Liver (tissue), 9 donors: Measurements from ENCODE around the gene LASP1. TPM values are rescaled to one million over a fixed set of nuclear protein-coding genes. Genes with fewer than 3 reads are reported as not detected.

Experiments used
- DNase-seq: peaks from one replicate; pipeline ENCODE4 v3.0.0-alpha.2; 2017; ENCODE audit warnings: low spot score
- H3K27ac ChIP-seq, 2 donors: one replicate each; pipeline ENCODE4 v1.7.0; 2013; ENCODE audit warnings: inconsistent platforms in 2 of 2, low read length in 2 of 2, control low read depth in 1 of 2, low read depth in 1 of 2, mild to moderate bottlenecking in 1 of 2
- H3K27me3 ChIP-seq, 4 donors: one replicate each; pipeline versions ENCODE4 v1.6.1 to v1.7.0; 2013; ENCODE audit warnings: low read length in 3 of 4, inconsistent platforms in 1 of 4, mild to moderate bottlenecking in 1 of 4, moderate library complexity in 1 of 4; ENCODE audit not compliant: control insufficient read depth in 4 of 4, insufficient read depth in 4 of 4
- H3K36me3 ChIP-seq, 4 donors: one replicate each; pipeline versions ENCODE4 v1.6.1 to v1.7.0; 2013; ENCODE audit warnings: low read length in 3 of 4, mild to moderate bottlenecking in 3 of 4, low read depth in 1 of 4, moderate library complexity in 1 of 4; ENCODE audit not compliant: control insufficient read depth in 4 of 4, insufficient read depth in 3 of 4
- H3K4me1 ChIP-seq, 4 donors: one replicate each; pipeline versions ENCODE4 v1.6.1 to v1.7.0; 2013; ENCODE audit warnings: low read length in 3 of 4, mild to moderate bottlenecking in 3 of 4, moderate library complexity in 1 of 4; ENCODE audit not compliant: control insufficient read depth in 4 of 4, insufficient read depth in 4 of 4
- H3K4me3 ChIP-seq, 3 donors: one replicate each; pipeline versions ENCODE4 v1.6.1 to v1.7.0; 2013; ENCODE audit warnings: low read length in 3 of 3, control low read depth in 1 of 3, low read depth in 1 of 3, mild to moderate bottlenecking in 1 of 3
- H3K9ac ChIP-seq, 2 donors: one replicate each; pipeline ENCODE4 v1.7.0; 2013; ENCODE audit warnings: low read length in 2 of 2, mild to moderate bottlenecking in 2 of 2, moderate library complexity in 2 of 2, control low read depth in 1 of 2, low read depth in 1 of 2
- H3K9me3 ChIP-seq, 4 donors: one replicate each; pipeline versions ENCODE4 v1.6.1 to v1.7.0; 2013; ENCODE audit warnings: low read length in 3 of 4; ENCODE audit not compliant: control insufficient read depth in 4 of 4
- EGR1 ChIP-seq, 2 donors: IDR thresholded peaks; 2 replicates each; pipeline ENCODE4 v1.6.1; 2016 to 2018; ENCODE audit warnings: antibody characterized with exemption in 2 of 2, low read depth in 2 of 2
- FOXA1 ChIP-seq: IDR thresholded peaks from 2 replicates; pipeline ENCODE4 v1.6.1; 2016; ENCODE audit warnings: antibody characterized with exemption
- FOXA2 ChIP-seq: IDR thresholded peaks from 2 replicates; pipeline ENCODE4 v1.6.1; 2016; ENCODE audit warnings: antibody characterized with exemption
- GABPA ChIP-seq, 2 donors: IDR thresholded peaks in 1 of 2; conservative IDR thresholded peaks in 1 of 2; 2 replicates each; pipeline ENCODE4 v1.6.1; 2016; ENCODE audit warnings: antibody characterized with exemption in 2 of 2, mild to moderate bottlenecking in 1 of 2, moderate library complexity in 1 of 2
- HNF4A ChIP-seq, 2 donors: conservative IDR thresholded peaks; 2 replicates each; pipeline ENCODE4 v1.6.1; 2016; ENCODE audit warnings: antibody characterized with exemption in 2 of 2, mild to moderate bottlenecking in 2 of 2
- HNF4G ChIP-seq: IDR thresholded peaks from 2 replicates; pipeline ENCODE4 v1.6.1; 2016; ENCODE audit warnings: antibody characterized with exemption
- JUND ChIP-seq, 2 donors: IDR thresholded peaks; 2 replicates each; pipeline ENCODE4 v1.6.1; 2016; ENCODE audit warnings: antibody characterized with exemption in 2 of 2
- NR2F2 ChIP-seq: IDR thresholded peaks from 2 replicates; pipeline ENCODE4 v1.6.1; 2016; ENCODE audit warnings: antibody characterized with exemption
- RAD21 ChIP-seq, 2 donors: IDR thresholded peaks; 2 replicates each; pipeline ENCODE4 v1.6.1; 2016; ENCODE audit warnings: antibody characterized with exemption in 2 of 2, mild to moderate bottlenecking in 2 of 2
- RXRA ChIP-seq, 2 donors: IDR thresholded peaks; 2 replicates each; pipeline ENCODE4 v1.6.1; 2017 to 2018; ENCODE audit warnings: antibody characterized with exemption in 2 of 2, mild to moderate bottlenecking in 1 of 2
- TAF1 ChIP-seq: conservative IDR thresholded peaks from 2 replicates; pipeline ENCODE4 v1.6.1; 2016; ENCODE audit warnings: antibody characterized with exemption, mild to moderate bottlenecking
- YY1 ChIP-seq: IDR thresholded peaks from 2 replicates; pipeline ENCODE4 v1.6.1; 2016; ENCODE audit warnings: antibody characterized with exemption, mild to moderate bottlenecking
- WGBS: extraction: QIAGEN DNeasy Blood & Tissue Kit; methylation state at CpG from one replicate; pipeline ENCODE4 v1.1.7; 2013; 5-methylcytosine and 5-hydroxymethylcytosine counted together
- polyA plus RNA-seq, 2 donors: library from polyadenylated mRNA; stranded (reverse) in 1 of 2; unstranded in 1 of 2; fragments of 200-250 nt in 1 of 2; fragments of >200 nt in 1 of 2; fragmentation: Nextera tagmentation in 1 of 2; extraction: Ambion mirVana in 1 of 2; gene quantifications; one replicate each; pipeline versions ENCODE4 v1.2.1 to v1.2.3, GENCODE V29; 2013 to 2015
- total RNA-seq, 2 donors: library from RNA; depleted of rRNA; stranded (reverse); fragments of >200 nt; gene quantifications; one replicate each; pipeline ENCODE4 v1.2.3, GENCODE V29; 2014
- TF ChIP-seq, protein P1 (sequence below): IDR thresholded peaks from 2 replicates; pipeline ENCODE4 v1.6.1; 2016; ENCODE audit warnings: antibody characterized with exemption
- TF ChIP-seq, protein P2 (sequence below): IDR thresholded peaks from 2 replicates; pipeline ENCODE4 v1.6.1; 2016; ENCODE audit warnings: antibody characterized with exemption
- TF ChIP-seq, protein P3 (sequence below): IDR thresholded peaks from 2 replicates; pipeline ENCODE4 v1.6.1; 2016; ENCODE audit warnings: antibody characterized with exemption
- TF ChIP-seq, protein P4 (sequence below): IDR thresholded peaks from 2 replicates; pipeline ENCODE4 v1.6.1; 2016; ENCODE audit warnings: antibody characterized with exemption, mild to moderate bottlenecking
- donor health status: healthy.
- donor health status: healthy.
- donor health status: healthy.
- donor health status: healthy.
- donor health status: healthy.

The LASP1 gene
- total and polyA plus RNA-seq, 4 donors: 18.2 to 77.7 (median 68.4) TPM

DNA sequence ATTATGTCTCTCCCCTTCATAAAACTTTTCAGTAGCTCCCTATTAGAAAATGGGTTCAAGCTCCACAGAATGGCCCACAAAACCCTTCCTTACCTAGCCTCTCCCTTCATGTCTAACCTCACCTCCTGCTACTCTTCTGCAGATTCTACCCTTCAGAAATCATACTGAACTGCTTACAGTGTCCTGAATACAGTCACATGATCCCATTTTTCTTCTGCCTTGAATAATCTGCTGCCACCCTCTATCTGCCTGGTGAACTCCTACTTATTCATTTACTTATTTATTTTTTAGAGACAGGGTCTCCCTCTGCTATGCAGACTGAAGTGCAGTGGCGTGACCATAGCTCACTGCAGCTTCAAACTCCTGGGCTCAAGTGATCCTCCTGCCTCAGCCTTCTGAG lies 70.5 kb downstream of the LASP1 start:
- H3K36me3 ChIP-seq: no peaks in the 10 kb centered on the region
- WGBS: 94% methylated on average over 1 of the region's 1 CpG
- H3K9ac ChIP-seq: no peak overlapping the region
- no peak overlapping the region for H3K4me3 ChIP-seq
- no peaks in the 10 kb centered on the region for H3K9me3 ChIP-seq
- H3K4me1 ChIP-seq: no peaks in the 10 kb centered on the region
- TF ChIP-seq EGR1 (IDR thresholded peaks at IDR 0.05; ENCODE audit: low read depth in 2 of 2): no peak
- TF ChIP-seq HNF4A (conservative IDR thresholded peaks at IDR 0.05): no peak
- no peak for TF ChIP-seq HNF4G
- TF ChIP-seq, protein P1, sequence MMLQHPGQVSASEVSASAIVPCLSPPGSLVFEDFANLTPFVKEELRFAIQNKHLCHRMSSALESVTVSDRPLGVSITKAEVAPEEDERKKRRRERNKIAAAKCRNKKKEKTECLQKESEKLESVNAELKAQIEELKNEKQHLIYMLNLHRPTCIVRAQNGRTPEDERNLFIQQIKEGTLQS: no peak
- no peak for TF ChIP-seq FOXA1
- TF ChIP-seq RAD21 (IDR thresholded peaks at IDR 0.05): no peak
- TF ChIP-seq FOXA2: no peak
- TF ChIP-seq YY1: no peak
- no peak for TF ChIP-seq RXRA (IDR thresholded peaks at IDR 0.05)
- DNase-seq: no peak
- no peaks in the 10 kb centered on the region for H3K27me3 ChIP-seq
- H3K27ac ChIP-seq: no peak overlapping the region

DNA sequence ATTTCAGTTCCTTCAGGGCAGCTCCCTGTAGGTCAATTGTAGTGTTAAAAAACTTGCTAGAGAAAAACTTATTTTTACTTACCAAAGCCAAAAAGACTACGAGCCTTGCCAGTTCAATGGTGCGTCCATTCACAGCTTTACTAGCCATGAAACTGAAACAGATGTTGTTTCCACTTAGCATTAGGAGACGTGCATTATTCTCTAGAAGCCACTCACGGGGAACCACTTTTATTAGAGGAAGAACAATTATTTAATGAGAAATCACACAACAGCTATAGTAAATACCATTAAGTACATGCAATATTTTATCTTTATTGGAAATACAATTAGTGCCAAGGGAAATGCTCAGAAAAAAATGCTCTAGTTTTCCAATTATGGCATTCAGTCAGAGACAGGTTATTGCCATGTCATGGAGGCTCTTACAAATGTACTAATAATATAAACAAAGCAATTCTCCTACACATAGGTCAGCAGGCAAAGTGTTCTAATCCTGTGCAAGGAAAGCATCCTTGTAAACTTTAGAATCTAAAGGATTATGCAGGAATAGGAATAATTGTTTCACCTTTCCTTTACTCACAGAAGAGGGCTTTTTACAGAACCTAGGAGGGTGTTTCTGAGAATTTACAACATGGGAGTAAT lies 73.0 kb downstream of the LASP1 start:
- WGBS: 81% methylated on average over 4 of the region's 4 CpGs
- Histone ChIP-seq H3K9me3 (no peaks in the 10 kb centered on the region), H3K4me1 (no peaks in the 10 kb centered on the region), H3K36me3 (no peaks in the 10 kb centered on the region), H3K4me3 (no peak overlapping the region), H3K9ac (no peak overlapping the region), H3K27me3 (no peaks in the 10 kb centered on the region), H3K27ac (no peak overlapping the region)
- TF ChIP-seq RXRA (IDR thresholded peaks at IDR 0.05) (no peak), JUND (IDR thresholded peaks at IDR 0.05) (no peak), FOXA2 (no peak), TAF1 (no peak), NR2F2 (no peak), YY1 (no peak), GABPA (IDR thresholded peaks at IDR 0.05 in 1 of 2, conservative IDR thresholded peaks at IDR 0.05 in 1 of 2) (no peak)
- TF ChIP-seq, protein P1: no peak
- TF ChIP-seq, protein P2, sequence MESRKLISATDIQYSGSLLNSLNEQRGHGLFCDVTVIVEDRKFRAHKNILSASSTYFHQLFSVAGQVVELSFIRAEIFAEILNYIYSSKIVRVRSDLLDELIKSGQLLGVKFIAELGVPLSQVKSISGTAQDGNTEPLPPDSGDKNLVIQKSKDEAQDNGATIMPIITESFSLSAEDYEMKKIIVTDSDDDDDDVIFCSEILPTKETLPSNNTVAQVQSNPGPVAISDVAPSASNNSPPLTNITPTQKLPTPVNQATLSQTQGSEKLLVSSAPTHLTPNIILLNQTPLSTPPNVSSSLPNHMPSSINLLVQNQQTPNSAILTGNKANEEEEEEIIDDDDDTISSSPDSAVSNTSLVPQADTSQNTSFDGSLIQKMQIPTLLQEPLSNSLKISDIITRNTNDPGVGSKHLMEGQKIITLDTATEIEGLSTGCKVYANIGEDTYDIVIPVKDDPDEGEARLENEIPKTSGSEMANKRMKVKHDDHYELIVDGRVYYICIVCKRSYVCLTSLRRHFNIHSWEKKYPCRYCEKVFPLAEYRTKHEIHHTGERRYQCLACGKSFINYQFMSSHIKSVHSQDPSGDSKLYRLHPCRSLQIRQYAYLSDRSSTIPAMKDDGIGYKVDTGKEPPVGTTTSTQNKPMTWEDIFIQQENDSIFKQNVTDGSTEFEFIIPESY: no peak
- TF ChIP-seq, protein P3, sequence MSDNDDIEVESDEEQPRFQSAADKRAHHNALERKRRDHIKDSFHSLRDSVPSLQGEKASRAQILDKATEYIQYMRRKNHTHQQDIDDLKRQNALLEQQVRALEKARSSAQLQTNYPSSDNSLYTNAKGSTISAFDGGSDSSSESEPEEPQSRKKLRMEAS: no peak
- DNase-seq: no peak

DNA sequence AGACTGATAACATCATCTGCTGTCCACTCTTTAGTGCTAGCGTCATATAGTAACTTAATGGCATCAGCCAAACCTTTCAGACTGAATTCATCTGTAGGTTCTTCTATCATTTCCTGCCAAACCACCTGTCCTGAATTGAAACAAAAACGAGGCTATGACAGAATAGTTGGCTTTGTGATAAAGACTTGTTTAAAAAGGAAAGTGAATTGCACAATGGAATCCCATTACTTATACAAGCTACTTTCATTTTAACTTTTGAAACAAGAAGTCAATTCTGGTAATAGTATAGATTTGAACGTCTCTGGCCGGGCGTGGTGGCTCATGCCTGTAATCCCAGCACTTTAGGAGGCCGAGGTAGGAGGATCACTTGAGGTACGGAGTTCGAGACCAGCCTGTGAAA lies 73.7 kb downstream of the LASP1 start:
- TF ChIP-seq, protein P4, sequence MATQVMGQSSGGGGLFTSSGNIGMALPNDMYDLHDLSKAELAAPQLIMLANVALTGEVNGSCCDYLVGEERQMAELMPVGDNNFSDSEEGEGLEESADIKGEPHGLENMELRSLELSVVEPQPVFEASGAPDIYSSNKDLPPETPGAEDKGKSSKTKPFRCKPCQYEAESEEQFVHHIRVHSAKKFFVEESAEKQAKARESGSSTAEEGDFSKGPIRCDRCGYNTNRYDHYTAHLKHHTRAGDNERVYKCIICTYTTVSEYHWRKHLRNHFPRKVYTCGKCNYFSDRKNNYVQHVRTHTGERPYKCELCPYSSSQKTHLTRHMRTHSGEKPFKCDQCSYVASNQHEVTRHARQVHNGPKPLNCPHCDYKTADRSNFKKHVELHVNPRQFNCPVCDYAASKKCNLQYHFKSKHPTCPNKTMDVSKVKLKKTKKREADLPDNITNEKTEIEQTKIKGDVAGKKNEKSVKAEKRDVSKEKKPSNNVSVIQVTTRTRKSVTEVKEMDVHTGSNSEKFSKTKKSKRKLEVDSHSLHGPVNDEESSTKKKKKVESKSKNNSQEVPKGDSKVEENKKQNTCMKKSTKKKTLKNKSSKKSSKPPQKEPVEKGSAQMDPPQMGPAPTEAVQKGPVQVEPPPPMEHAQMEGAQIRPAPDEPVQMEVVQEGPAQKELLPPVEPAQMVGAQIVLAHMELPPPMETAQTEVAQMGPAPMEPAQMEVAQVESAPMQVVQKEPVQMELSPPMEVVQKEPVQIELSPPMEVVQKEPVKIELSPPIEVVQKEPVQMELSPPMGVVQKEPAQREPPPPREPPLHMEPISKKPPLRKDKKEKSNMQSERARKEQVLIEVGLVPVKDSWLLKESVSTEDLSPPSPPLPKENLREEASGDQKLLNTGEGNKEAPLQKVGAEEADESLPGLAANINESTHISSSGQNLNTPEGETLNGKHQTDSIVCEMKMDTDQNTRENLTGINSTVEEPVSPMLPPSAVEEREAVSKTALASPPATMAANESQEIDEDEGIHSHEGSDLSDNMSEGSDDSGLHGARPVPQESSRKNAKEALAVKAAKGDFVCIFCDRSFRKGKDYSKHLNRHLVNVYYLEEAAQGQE: peak; percentile 20
- no peak for TF ChIP-seq YY1
- no peaks in the 10 kb centered on the region for H3K27me3 ChIP-seq
- no peaks in the 10 kb centered on the region for H3K9me3 ChIP-seq
- WGBS: 62% methylated on average over 8 of the region's 8 CpGs
- DNase-seq: no peak
- H3K27ac ChIP-seq: no peak overlapping the region
- H3K36me3 ChIP-seq: no peaks in the 10 kb centered on the region
- no peaks in the 10 kb centered on the region for H3K4me1 ChIP-seq
- no peak overlapping the region for H3K4me3 ChIP-seq
- H3K9ac ChIP-seq: no peak overlapping the region
